H9 (cell line): ENCODE data around the gene PRRC1. TPM values are rescaled to one million over a fixed set of nuclear protein-coding genes. Genes with fewer than 3 reads are reported as not detected.

Experiments
- DNase-seq: peaks from one replicate; pipeline ENCODE4 v3.0.0-alpha.2; 2017
- H2AFZ ChIP-seq: one replicate; pipeline ENCODE4 v1.6.1; 2013; ENCODE audit warnings: mild to moderate bottlenecking, low read length, control low read depth, moderate library complexity
- H2AK5ac ChIP-seq: 2 replicates; pipeline ENCODE4 v1.6.1; 2013; ENCODE audit warnings: low read length, control low read depth, mixed read lengths; ENCODE audit not compliant: insufficient read length
- H2BK120ac ChIP-seq: one replicate; pipeline ENCODE4 v1.6.1; 2013; ENCODE audit warnings: low read depth, mild to moderate bottlenecking, low read length, control low read depth, inconsistent platforms; ENCODE audit not compliant: poor library complexity, severe bottlenecking
- H2BK12ac ChIP-seq: 2 replicates; pipeline ENCODE4 v1.6.1; 2013; ENCODE audit warnings: low read length, control low read depth, mixed read lengths, low read depth; ENCODE audit not compliant: insufficient read length
- H2BK15ac ChIP-seq: 2 replicates; pipeline ENCODE4 v1.6.1; 2013; ENCODE audit warnings: low read depth, low read length, control low read depth
- H2BK20ac ChIP-seq: one replicate; pipeline ENCODE4 v1.6.1; 2013; ENCODE audit warnings: low read depth, mild to moderate bottlenecking, low read length, control low read depth, inconsistent platforms; ENCODE audit not compliant: poor library complexity, severe bottlenecking
- H2BK5ac ChIP-seq: 2 replicates; pipeline ENCODE4 v1.6.1; 2013; ENCODE audit warnings: low read length, control low read depth, mixed read lengths; ENCODE audit not compliant: insufficient read length
- H3K14ac ChIP-seq: 2 replicates; pipeline ENCODE4 v1.6.1; 2013; ENCODE audit warnings: low read length, control low read depth; ENCODE audit not compliant: insufficient read depth
- H3K18ac ChIP-seq: 2 replicates; pipeline ENCODE4 v1.6.1; 2013; ENCODE audit warnings: low read depth, mild to moderate bottlenecking, mixed read lengths, low read length, control low read depth; ENCODE audit not compliant: insufficient read length
- H3K23ac ChIP-seq: 2 replicates; pipeline ENCODE4 v1.6.1; 2013; ENCODE audit warnings: low read length, control low read depth, mixed read lengths, low read depth; ENCODE audit not compliant: insufficient read length
- H3K23me2 ChIP-seq: 2 replicates; pipeline ENCODE4 v1.6.1; 2013; ENCODE audit warnings: low read depth, mild to moderate bottlenecking, mixed read lengths, low read length, control low read depth; ENCODE audit not compliant: insufficient read length, poor library complexity, severe bottlenecking
- H3K27ac ChIP-seq: 2 replicates; pipeline ENCODE4 v1.5.1; 2013; ENCODE audit warnings: low read length, control low read depth, mixed read lengths, low read depth; ENCODE audit not compliant: insufficient read length
- H3K27me3 ChIP-seq: 2 replicates; pipeline ENCODE4 v1.6.1; 2013; ENCODE audit warnings: low read length, control low read depth, inconsistent platforms; ENCODE audit not compliant: insufficient read depth
- H3K4ac ChIP-seq: 2 replicates; pipeline ENCODE4 v1.6.1; 2013; ENCODE audit warnings: low read depth, mild to moderate bottlenecking, control low read depth, inconsistent platforms, low read length, moderate library complexity
- H3K4me1 ChIP-seq: 2 replicates; pipeline ENCODE4 v1.6.1; 2013; ENCODE audit warnings: low read length, control low read depth, inconsistent platforms; ENCODE audit not compliant: insufficient read depth
- H3K4me2 ChIP-seq: 2 replicates; pipeline ENCODE4 v1.6.1; 2013; ENCODE audit warnings: low read length, control low read depth, mixed read lengths; ENCODE audit not compliant: insufficient read length, insufficient read depth
- H3K56ac ChIP-seq: 2 replicates; pipeline ENCODE4 v1.6.1; 2013; ENCODE audit warnings: low read depth, mild to moderate bottlenecking, mixed read lengths, low read length, control low read depth; ENCODE audit not compliant: insufficient read length
- H3K79me1 ChIP-seq: 2 replicates; pipeline ENCODE4 v1.6.1; 2013; ENCODE audit warnings: low read depth, mild to moderate bottlenecking, moderate library complexity, low read length, control low read depth, inconsistent platforms; ENCODE audit not compliant: insufficient read depth, poor library complexity, severe bottlenecking
- H3K79me2 ChIP-seq: 2 replicates; pipeline ENCODE4 v1.6.1; 2013; ENCODE audit warnings: low read length, control low read depth, inconsistent platforms; ENCODE audit not compliant: insufficient read depth
- H3K9ac ChIP-seq: 2 replicates; pipeline ENCODE4 v1.6.1; 2013; ENCODE audit warnings: low read length, control low read depth, mixed read lengths; ENCODE audit not compliant: insufficient read length; ENCODE audit errors: extremely low read depth
- H3K9me3 ChIP-seq: one replicate; pipeline ENCODE4 v1.6.1; 2013; ENCODE audit warnings: low read depth, low read length, inconsistent platforms; ENCODE audit not compliant: control insufficient read depth
- H3T11ph ChIP-seq: one replicate; pipeline ENCODE4 v1.6.1; 2013; ENCODE audit warnings: mild to moderate bottlenecking, low read length, control low read depth, inconsistent platforms
- H4K20me1 ChIP-seq: one replicate; pipeline ENCODE4 v1.6.1; 2013; ENCODE audit not compliant: control insufficient read depth, insufficient read length, insufficient read depth
- H4K5ac ChIP-seq: 2 replicates; pipeline ENCODE4 v1.6.1; 2013; ENCODE audit warnings: low read depth, mild to moderate bottlenecking, mixed read lengths, low read length, control low read depth; ENCODE audit not compliant: insufficient read length
- H4K8ac ChIP-seq: replicated peaks from 2 replicates; pipeline ENCODE4 v1.6.1; 2013; ENCODE audit warnings: low read length, control low read depth, mixed read lengths, low read depth; ENCODE audit not compliant: insufficient read length
- H4K91ac ChIP-seq: 2 replicates; pipeline ENCODE4 v1.6.1; 2013; ENCODE audit warnings: low read depth, mild to moderate bottlenecking, moderate library complexity, mixed read lengths, low read length, control low read depth; ENCODE audit not compliant: insufficient read length
- H3K27ac Mint-ChIP-seq, 3 experiments: 2 replicates in 2 of 3; 3 replicates in 1 of 3; pipeline ENCODE4 v1.8.0; 2020 to 2021; ENCODE audit warnings: mixed read lengths in 3 of 3, mild to moderate bottlenecking in 1 of 3, moderate library complexity in 1 of 3
- H3K27me3 Mint-ChIP-seq: 2 replicates; pipeline ENCODE4 v1.8.0; 2021; ENCODE audit warnings: low read depth, mild to moderate bottlenecking, moderate library complexity, mixed read lengths
- H3K36me3 Mint-ChIP-seq, 3 experiments: 2 replicates in 2 of 3; 3 replicates in 1 of 3; pipeline ENCODE4 v1.8.0; 2020 to 2021; ENCODE audit warnings: low read depth in 3 of 3, mixed read lengths in 3 of 3; ENCODE audit not compliant: insufficient read depth in 1 of 3
- H3K4me1 Mint-ChIP-seq, 2 experiments: 2 replicates each; pipeline ENCODE4 v1.8.0; 2020; ENCODE audit warnings: mixed read lengths in 2 of 2
- H3K4me3 Mint-ChIP-seq, 2 experiments: 2 replicates in 1 of 2; 3 replicates in 1 of 2; pipeline ENCODE4 v1.8.0; 2020 to 2021; ENCODE audit warnings: mild to moderate bottlenecking in 2 of 2, mixed read lengths in 2 of 2, moderate library complexity in 1 of 2
- H3K9me3 Mint-ChIP-seq, 2 experiments: 2 replicates in 1 of 2; 3 replicates in 1 of 2; pipeline ENCODE4 v1.8.0; 2020; ENCODE audit warnings: mild to moderate bottlenecking in 2 of 2, mixed read lengths in 2 of 2, moderate library complexity in 1 of 2
- WGBS: extraction: QIAGEN DNeasy Blood & Tissue Kit; methylation state at CpG from one replicate; pipeline ENCODE4 v1.1.7; 2013; ENCODE audit warnings: missing lambda C conversion rate, low lambda C conversion rate, mixed read lengths; ENCODE audit not compliant: insufficient read length; ENCODE audit errors: extremely low coverage; 5-methylcytosine and 5-hydroxymethylcytosine counted together
- total RNA-seq: library from RNA; stranded (reverse); gene quantifications from 2 replicates; pipeline ENCODE4 v1.2.1, GENCODE V29; 2021
- TF ChIP-seq, protein P1 (sequence below): fragments of 200-600 bp; sonication (generic); conservative IDR thresholded peaks from 3 replicates; pipeline ENCODE4 v1.8.0; 2021; ENCODE audit warnings: antibody characterized with exemption, mild to moderate bottlenecking

PRRC1 gene
- total RNA-seq, 1 experiment from 2014 or later, result 70.7 TPM

DNA sequence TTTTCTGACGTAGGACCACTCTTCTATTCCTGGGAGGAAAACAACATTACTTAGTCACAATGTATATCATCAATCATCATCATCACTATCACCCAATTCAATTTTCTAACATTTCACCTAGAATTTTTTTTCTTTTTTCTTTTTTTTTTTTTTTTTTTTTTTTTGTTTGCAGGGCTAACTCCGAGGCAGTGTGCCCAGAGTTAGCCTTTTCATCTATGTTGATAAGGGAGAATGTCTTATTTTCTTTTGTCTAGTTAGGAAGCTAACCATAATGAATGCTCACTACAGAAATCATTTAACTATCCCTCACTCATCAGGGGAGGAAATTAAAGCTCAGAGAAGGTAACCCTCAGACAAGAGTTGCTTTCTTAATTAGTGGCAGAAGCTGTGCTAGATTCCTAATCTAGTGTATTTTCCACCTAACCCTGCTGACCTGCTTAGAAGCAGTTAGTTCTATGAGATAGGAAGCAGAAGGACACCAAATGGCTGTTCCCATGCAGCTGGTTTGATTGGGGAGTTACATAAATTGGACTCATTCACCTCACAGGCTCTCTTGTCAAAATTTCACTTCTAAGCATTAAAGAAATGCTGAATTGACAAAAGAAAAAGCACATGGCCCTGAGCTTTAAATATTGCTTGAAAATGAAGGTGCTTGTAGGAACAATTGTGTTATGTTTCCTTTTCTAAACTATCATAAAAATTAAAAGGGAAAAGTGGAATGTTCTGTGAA lies 8.6 kb upstream of the PRRC1 start:
- no peak overlapping the region for H3K4ac ChIP-seq
- no peak overlapping the region for H3K27ac ChIP-seq
- Mint-ChIP-seq H3K9me3 (no peaks in the 10 kb centered on the region; a peak in 1 of 5 replicates), H3K4me1 (peaks cover 9 to 10% of the 10 kb centered on the region in 2 experiments), H3K36me3 (no peaks in the 10 kb centered on the region), H3K27me3 (peaks cover 7% of the 10 kb centered on the region), H3K4me3 (no peak overlapping the region), H3K27ac (no peak overlapping the region)
- H2AK5ac ChIP-seq, result no peak overlapping the region
- H3K4me2 ChIP-seq, result no peak overlapping the region
- H2BK12ac ChIP-seq, result no peak overlapping the region
- no peaks in the 10 kb centered on the region for H3K27me3 ChIP-seq
- no peak overlapping the region for H4K5ac ChIP-seq
- no peak overlapping the region for H4K91ac ChIP-seq
- no peak overlapping the region for H2BK20ac ChIP-seq
- peaks cover 3% of the 10 kb centered on the region; the same call in 1 of the 2 replicates for H3K4me1 ChIP-seq
- H3K14ac ChIP-seq, result no peak overlapping the region
- H3K56ac ChIP-seq, result no peak overlapping the region
- H3K9me3 ChIP-seq, result no peaks in the 10 kb centered on the region
- H4K20me1 ChIP-seq, result no peaks in the 10 kb centered on the region
- no peak overlapping the region for H2BK5ac ChIP-seq
- H3K23ac ChIP-seq, result no peak overlapping the region
- H3K9ac ChIP-seq, result no peak overlapping the region
- no peak overlapping the region for H4K8ac ChIP-seq
- TF ChIP-seq, protein P1, sequence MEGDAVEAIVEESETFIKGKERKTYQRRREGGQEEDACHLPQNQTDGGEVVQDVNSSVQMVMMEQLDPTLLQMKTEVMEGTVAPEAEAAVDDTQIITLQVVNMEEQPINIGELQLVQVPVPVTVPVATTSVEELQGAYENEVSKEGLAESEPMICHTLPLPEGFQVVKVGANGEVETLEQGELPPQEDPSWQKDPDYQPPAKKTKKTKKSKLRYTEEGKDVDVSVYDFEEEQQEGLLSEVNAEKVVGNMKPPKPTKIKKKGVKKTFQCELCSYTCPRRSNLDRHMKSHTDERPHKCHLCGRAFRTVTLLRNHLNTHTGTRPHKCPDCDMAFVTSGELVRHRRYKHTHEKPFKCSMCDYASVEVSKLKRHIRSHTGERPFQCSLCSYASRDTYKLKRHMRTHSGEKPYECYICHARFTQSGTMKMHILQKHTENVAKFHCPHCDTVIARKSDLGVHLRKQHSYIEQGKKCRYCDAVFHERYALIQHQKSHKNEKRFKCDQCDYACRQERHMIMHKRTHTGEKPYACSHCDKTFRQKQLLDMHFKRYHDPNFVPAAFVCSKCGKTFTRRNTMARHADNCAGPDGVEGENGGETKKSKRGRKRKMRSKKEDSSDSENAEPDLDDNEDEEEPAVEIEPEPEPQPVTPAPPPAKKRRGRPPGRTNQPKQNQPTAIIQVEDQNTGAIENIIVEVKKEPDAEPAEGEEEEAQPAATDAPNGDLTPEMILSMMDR, result no peak
- no peaks in the 10 kb centered on the region for H3K79me2 ChIP-seq
- H2BK15ac ChIP-seq, result no peak overlapping the region
- H3K79me1 ChIP-seq, result no peaks in the 10 kb centered on the region
- no CpG with 5 or more reads among the region's 2 CpGs for WGBS
- no peak overlapping the region for H3T11ph ChIP-seq
- H3K18ac ChIP-seq, result no peak overlapping the region
- no peak overlapping the region for H2AFZ ChIP-seq
- DNase-seq, result no peak
- H3K23me2 ChIP-seq, result no peaks in the 10 kb centered on the region
- H2BK120ac ChIP-seq, result no peak overlapping the region
